HG03457 (cell line): ENCODE data around the gene KCNK7.
"Not testable (repeated sequence)": the region's sequence is repeated elsewhere in the genome, so short reads cannot be mapped to it uniquely, and the experiment has no call there.

Experiments used
- ATAC-seq: cut with Tn5 transposase; IDR thresholded peaks from one replicate; pipeline ENCODE4 v1.9.1; 2021; ENCODE audit warnings: moderate number of reproducible peaks; ENCODE audit not compliant: unreplicated experiment

KCNK7 gene

DNA sequence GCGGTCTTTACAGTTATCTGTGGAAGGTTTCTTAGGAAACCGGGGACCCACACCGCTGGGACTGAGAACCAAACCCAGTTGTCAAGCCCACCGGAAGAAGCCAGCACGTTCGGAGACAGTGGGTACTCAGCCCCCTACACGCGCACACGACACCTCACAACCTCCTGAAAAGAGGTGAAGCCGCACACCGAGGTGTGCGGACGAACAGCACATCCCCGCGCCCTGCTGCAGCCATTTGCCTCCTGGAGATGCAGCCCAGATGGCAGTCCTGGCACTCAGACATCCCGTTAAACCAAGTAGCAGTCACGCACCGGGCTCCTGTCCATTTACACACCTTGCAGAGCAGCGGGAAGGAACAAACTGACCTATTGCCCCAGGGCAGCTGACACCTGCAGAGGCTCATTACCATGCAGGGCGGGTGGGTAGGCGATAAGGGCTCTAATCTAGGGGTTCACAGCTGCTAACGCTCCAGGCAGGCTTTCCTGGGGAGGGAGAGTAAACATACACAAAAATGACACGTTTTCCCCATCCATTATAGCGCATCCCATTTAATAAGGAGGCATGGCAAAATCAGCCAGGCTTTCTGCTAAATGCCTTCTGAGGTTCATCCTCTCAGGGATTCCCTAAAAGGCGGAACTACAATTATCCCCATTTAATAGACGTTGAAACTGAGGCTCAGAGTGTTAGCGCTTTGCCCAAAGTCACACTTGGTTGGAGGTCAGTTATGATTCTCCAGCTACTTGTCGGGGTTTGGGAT, 20.6 kb downstream of the KCNK7 start:
- no peak for ATAC-seq

DNA sequence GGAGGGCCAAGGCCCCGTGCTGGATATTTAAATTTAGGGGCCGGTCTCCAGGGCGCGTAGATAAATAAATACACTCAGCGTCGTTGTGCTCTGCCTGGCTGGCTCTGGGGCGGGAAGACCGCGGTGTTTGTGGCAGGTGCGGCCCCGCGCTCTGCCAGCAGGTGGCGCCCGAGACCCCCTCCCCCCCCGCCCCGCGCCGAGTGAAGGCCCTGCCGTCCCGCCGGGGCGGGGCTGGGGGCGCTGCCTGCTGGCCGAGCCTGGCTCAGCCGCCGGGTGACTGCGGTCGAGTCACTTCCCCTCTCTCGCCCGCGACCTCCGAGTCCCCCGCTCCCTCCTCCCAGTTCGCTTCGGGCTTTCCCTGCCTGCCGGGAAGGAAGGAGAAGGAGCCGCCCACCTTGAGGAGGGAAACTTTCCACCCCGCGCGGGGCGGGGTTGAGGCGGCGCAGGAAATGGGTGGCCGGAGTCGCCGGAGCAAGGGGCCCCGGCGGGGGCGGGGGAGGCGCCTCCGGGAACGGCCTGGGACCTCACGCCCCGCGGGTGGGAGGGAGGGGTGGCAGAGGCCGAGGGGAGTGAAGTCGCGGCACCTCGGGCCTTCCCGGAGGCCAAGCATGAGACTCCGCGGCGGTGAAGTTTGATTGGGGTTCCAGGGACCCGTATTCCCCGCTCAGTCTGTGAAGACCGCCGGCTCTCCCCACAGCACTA, 21.3 kb downstream of the KCNK7 start:
- peak; percentile 23 for ATAC-seq

DNA sequence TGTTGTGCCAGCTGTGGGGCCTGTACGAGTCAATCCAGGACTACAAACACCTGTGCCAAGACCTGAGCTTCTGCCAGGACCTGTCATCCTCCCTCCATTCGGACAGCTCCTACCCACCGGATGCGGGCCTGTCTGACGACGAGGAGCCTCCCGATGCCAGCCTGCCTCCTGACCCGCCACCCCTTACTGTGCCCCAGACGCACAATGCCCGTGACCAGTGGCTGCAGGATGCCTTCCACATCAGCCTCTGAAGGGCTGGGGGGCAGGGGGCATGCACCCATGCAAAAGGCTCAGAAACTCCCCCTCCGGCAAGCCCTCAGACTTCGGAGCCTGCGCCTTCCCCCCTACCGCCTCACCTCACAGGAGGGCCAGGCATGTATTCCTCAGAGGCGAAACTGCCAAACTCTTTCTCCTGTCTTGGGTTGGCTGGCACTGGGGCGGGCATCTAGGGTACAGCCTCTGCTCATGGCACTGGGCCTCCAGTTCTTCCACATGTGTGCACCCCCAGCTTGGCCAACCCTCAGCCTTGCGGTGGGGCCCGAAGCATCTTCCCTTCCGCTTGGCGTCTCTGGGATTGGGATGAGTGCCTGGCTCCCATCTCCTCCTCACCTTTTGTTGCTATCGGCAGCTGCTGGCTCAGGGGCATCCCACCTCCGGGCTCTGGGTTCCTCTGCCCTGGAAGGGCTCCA, 22.1 kb downstream of the KCNK7 start:
- ATAC-seq: no peak

DNA sequence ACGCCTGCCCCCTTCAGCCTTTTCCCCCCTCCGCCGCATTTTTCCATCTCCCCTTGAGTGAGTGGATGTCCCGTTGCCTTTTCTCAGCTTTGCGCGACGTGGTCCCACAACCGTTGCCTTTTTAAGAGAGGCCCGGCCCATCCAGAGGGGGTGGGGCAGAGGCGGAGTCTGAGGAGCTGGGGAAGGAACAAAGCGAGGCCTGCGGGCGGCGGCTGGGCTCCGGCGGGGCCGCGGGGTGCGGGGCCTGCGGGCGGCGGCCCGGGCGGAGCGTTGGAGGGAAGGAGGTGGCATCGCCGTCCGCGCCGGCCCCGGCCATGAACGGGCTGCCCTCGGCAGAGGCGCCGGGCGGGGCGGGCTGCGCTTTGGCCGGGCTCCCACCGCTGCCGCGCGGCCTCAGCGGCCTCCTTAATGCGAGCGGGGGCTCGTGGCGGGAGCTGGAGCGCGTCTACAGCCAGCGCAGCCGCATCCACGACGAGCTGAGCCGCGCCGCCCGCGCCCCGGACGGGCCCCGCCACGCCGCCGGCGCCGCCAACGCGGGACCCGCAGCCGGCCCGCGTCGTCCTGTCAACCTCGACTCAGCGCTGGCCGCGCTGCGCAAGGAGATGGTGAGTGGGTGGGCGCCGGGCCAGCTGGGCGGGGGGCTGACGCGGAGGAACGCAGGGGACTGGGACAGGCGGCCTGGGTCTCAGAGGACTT, 23.1 kb downstream of the KCNK7 start, which contains the start of gene FAM89B:
FAM89B (plus strand) TSS at position 183 of the 696 bp plus-strand sequence; CDS start at position 315, 132 bp downstream.
- ATAC-seq: no peak

DNA sequence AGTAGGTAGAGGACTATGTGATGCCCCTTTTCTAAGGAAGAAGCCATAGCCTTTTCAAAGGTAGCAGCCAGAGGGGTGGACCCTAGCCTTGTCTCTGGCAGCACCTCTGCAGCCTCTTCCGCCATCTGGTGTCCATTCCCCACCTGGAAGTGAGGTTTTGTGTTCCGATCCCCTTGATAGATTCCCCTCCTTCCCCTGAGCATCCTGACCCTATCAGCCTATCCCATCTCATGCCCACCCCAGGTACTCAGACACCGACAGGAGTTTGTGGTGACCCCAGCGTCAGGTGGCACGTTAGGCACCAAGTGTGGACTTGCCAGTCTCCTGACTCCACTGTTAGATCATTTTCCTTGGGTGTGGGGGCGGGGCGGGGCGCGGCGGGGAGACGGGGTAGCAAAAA, 23.7 kb downstream of the KCNK7 start:
- ATAC-seq: no peak

DNA sequence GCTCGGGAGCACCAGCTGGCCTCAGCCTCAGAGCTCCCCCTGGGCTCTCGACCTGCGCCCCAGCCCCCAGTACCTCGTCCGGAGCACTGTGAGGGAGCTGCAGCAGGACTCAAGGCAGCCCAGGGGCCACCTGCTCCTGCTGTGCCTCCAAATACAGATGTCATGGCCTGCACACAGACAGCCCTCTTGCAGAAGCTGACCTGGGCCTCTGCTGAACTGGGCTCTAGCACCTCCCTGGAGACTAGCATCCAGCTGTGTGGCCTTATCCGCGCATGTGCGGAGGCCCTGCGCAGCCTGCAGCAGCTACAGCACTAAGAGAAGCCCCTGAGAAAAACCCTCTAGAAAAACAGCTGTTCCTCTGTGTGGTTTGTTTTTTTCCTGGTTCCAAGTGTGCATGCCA, 24.2 kb downstream of the KCNK7 start:
- ATAC-seq: no peak

DNA sequence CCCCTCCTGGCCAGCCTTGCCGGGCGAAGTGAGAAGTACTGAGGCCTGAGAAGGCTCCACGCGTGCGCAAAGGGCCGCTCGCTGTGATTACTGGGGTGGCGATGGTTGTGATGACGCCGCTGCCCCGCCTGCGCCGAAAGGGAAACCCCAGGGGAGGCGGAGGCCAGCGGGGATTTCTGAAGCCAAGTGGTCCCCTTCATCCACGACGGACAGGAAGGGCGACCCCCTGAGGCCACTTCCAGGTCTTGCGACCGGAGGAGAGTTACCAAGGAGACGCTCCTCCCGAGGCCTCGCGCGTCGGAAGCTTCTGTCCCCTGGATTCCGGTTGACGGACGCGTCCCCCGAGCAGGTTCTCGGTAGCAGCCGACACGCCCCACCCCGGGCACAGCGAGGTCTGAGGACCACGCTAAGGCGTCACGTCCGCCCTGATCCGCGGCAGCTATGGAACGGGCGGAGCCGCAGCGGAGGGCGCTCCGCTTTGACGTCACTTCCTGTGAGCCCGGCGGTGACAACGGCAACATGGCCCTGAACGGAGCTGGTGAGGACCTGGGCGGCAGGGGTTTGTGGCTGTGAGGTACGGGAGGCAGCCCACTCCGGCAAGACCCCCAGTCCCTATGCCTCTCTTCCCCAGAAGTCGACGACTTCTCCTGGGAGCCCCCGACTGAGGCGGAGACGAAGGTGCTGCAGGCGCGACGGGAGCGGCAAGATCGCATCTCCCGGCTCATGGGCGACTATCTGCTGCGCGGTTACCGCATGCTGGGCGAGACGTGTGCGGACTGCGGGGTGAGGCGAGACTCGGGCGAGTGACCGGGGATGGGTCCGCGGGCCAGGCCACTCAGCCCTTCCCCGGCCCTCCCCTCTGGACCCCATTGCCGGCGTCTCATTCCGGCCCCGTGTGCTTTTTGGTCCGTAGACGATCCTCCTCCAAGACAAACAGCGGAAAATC, 25.4 kb downstream of the KCNK7 start, which contains the start of gene ZNRD2:
ZNRD2 (plus strand) TSS at position 505 of the 946 bp plus-strand sequence; CDS start at position 520, 15 bp downstream.
- ATAC-seq: peak; percentile 45

DNA sequence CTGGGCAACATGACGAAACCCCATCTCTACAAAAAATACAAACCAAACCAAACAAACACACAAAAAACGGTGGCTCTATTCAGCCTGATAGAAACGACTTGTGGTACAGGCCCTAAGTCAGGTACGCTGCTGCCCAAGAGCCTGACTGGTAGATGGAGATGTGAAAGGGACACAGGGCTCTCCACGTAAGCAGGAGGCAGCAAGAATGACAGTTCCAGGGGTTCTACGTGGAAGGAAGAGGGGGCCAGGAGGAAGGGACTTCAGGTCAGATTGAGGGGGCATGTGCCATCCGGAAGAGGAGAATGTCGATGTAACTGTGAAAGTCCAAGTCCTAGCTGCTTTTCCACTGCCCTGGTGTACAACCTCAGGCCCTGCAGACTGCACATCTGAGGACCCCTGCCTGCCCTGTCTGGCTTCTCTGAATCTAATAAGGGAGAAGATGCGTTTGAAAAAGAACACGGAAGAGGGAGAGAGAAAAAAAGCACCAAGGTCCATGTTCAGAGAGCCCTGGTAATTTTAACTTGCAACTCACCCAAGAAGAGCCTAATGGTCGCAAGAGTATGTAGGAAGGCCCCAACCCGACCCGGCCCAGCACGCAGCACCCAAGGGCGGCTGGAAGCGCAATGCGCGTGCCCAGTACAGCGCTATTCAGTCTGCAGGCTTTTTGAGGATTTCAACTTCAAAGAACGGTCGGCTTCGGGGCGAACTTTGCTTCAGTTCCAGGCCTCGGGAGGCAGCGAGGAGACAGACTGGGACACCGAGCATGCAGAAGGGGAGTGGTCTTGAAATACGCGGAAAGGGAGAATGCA, 26.2 kb downstream of the KCNK7 start:
- no peak for ATAC-seq

DNA sequence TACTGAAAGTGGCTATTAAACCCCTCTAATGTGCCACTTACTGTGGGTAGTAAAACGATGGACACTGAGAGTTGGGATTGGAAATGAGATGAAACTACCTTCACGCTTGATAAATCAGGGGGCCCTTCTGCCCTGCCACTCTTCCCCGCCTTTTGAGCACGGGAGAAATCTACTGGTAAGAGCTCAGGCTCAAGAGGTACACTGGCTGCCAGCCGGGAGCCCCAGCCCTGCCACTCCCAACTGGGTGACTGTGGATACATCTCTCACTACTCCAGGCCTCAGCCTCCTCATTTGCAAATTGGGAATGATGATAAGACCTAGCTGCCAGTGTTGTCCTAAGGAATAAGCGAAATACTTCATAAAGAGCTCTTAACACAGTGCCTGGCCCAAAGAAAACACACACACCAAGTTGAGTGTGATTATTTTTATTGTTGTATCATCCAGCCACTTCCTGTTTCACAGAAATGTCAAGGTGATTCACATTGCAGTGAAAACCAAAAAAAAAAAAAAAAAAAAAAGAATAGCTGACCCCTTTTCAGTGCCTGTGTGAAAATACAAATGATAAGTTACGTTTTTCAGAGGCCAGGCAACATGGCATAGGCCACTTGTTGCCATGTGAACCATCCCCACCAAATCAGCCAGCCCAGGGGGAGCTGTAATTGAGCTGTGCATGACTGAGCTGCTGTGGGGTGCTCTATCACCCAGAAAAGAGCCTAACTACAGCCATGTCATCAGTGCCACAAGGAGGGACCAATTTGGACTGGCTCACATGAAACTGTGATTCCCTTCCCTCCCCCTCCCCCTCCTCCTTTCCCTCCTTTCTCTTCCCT, 29.8 kb downstream of the KCNK7 start:
- ATAC-seq: no peak

DNA sequence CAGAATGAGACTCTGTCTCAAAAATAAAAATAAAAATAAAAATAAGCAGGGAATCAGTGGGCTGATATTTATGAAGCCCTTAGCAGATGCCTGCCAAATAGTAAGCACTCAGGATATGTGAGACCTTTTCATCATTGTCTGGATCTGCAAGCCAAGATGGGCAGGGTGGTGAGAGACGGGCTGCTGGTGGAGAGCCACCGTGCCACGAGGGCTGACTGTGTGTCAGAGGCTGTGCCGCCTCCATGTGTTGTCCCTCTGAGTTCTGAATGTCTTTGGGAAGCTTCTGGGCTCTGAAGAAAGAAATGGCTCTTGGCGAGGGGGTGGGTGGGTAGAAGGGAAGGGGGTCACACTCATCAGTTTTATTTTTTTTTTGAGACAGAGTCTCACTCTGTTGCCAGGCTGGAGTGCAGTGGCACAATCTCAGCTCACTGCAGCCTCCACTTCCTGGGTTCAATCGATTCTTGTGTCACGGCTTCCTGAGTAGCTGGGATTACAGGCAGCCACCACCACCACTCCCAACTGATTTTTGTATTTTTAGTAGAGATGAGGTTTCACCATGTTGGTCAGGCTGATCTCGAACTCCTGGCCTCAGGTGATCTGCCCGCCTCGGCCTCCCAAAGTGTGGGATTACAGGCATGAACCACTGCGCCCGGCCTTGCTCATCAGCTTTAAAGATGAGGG, 30.6 kb downstream of the KCNK7 start:
- not testable (repeated sequence) for ATAC-seq

DNA sequence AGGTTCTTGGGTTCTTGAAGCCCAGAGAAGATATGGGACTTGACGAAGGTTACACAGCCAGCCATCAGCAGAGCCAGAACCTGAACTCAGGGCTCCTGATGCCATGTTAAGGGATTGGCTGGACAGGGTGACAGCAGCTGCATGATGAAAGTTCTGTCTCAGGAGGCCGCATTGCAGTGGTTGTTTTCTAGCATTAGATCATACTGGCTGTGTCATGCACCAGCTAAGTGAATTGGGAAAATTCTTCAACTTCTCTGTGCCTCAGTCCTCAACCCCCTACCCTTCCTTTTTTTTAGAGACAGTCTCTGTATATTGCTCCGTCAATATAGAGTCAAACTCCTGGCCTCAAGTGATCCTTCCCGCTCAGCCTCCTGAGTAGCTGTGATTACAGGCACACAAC, 32.0 kb downstream of the KCNK7 start:
- ATAC-seq: no peak

DNA sequence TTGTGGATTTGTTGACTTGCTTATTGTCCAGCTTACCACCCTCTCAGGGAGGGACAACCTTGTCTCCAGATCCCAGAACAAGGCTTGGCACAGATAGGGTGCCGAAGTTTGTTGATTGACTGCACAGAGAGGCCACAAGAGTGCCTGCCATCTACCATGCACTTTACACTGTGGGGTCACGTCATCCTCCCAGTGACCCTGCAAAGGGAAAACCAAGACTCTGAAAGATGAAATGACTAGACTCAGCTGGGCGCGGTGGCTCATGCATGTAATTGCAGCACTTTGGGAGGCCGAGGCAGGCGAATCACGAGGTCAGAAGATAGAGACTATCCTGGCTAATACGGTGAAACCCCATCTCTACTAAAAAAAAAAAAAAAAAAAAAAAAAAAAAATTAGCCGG, 32.8 kb downstream of the KCNK7 start:
- no peak for ATAC-seq

DNA sequence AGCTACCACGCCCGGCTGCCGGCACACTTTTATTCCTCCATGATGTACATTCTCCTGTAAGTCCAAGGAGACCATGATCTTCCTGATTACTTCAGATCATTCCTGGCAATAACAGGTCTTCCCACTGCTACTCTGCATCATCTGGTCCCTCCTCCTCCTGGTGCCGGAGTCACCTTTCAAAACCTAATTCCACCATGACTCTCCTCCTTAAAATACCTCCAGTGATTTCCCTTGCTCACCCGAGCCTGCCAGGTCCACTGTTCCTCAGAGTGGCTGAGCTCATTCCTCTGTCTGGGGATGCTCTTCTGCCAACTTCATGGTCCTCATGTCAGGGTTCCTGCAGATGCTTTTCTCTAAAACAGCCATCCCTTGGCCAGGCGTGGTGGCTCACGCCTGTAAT, 33.6 kb downstream of the KCNK7 start:
- ATAC-seq: no peak

DNA sequence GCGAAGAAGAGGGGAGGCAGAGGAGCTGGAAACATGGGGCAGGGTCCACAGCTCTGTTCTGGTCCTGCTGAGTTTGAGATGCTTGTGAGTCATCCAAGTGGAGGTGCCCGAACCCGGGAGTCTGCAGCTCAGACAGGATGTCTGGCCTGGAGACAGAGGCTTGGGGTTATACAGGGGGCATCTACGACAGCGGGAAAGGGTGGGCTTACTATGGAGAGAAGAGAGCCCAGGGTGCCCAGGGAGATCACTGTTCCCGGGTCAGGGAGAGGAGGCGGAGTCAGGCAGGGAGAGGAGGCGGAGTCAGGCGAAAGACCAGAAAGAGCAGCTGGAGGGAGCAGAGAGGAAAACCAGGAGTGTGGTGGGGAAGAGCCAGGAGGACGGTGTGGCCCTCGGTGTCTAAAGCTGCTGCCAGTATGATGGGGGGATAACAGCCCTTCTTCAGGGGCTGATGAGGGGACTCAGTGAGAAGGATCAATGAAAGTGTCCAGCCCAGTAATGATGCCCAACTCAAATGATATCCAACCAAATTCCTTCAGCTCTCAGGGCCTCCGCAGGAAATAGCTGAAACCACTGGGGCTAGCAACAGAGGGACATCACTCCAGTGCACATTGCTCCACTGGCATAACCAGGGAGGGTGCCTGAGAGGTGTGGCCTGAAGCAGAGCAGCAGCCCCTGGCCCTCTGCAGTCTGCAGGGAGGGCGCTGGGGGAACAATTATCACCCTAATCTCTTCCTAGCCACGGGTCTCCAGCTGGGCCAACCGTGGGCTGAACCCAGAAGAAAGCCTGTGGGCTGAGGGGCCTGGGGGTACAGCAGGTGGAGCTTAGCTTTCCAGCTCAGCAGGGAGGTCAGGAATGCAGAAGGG, 34.8 kb downstream of the KCNK7 start:
- no peak for ATAC-seq

DNA sequence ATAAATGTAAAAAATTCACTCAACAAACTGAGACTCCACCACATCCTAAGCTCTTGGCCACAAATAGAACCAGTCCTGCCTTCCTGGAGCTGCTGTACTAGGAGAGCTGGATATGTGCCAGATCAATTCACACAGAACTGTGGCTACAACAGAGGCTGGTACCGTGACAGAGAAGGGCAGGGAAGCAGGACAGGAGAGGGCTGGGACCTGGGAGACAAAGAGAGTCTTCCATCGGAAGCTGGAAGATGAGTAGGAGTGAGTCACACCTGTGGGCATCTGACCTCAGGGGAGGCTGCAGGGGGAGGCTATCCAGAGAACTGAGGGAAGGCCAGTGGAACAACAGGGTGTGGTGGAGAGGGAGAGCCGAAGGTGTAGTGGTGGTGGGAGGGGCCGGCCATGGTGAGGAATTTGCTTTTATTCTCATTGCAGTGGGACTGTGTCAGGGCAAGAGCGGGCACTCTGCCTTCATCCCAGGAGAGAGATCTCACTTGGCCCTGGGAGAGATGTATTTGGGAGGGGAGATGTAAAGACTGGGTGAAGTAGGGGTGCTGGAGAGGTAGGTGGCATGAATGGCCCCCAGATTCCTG, 35.6 kb downstream of the KCNK7 start:
- no peak for ATAC-seq

DNA sequence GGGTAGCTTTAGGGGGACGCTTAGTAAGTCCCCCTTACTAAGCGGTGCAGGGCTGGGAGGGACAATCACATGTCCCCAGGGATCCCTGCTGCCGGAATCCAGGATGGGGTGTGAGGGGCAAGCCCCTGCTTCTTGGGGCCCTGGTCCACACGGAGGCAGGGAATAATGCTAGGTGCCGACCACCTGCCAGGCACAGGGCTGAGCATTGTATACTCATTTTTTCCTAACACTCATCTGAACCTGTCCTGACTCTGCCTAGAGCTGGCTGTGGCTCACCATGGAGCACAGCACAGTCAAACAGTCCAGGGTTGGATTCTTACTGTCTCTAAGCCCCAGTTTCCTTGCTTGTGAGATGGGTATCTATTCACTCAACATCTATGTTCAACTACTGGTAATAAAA, 36.1 kb downstream of the KCNK7 start:
- ATAC-seq: no peak
